Peyer's patch (tissue), 4 donors: ENCODE data around the gene CD226. TPM values are rescaled to one million over a fixed set of nuclear protein-coding genes. Genes with fewer than 3 reads are reported as not detected.

Source experiments
- DNase-seq, 3 donors: peaks; one replicate each; pipeline ENCODE4 v3.0.0-alpha.2; 2017 to 2019
- H3K27ac ChIP-seq, 4 donors: fragments of 200-600 bp; sonication (generic); one replicate each; pipeline ENCODE4 v1.5.1; 2016 to 2019
- H3K27me3 ChIP-seq, 2 donors: fragments of 200-600 bp; sonication (generic); one replicate each; pipeline ENCODE4 v1.5.1; 2019
- H3K36me3 ChIP-seq, 3 donors: fragments of 200-600 bp; sonication (generic); one replicate each; pipeline ENCODE4 v1.5.1; 2016 to 2019
- H3K4me1 ChIP-seq, 4 donors: fragments of 200-600 bp; sonication (generic); one replicate each; pipeline ENCODE4 v1.5.1; 2016 to 2019
- H3K4me3 ChIP-seq, 4 donors: fragments of 200-600 bp; sonication (generic); 1 replicate in 3 of 4; 2 replicates in 1 of 4; pipeline ENCODE4 v1.5.1; 2016 to 2019; ENCODE audit warnings: mild to moderate bottlenecking in 1 of 4
- H3K9me3 ChIP-seq, 4 donors: fragments of 200-600 bp; sonication (generic); one replicate each; pipeline ENCODE4 v1.5.1; 2016 to 2019; ENCODE audit warnings: mild to moderate bottlenecking in 1 of 4
- POLR2A ChIP-seq, 2 donors: fragments of 450-650 bp; IDR thresholded peaks; one replicate each; pipeline ENCODE4 v1.5.1; 2017; ENCODE audit warnings: antibody characterized with exemption in 2 of 2, mild to moderate bottlenecking in 2 of 2, moderate library complexity in 2 of 2
- total RNA-seq, 4 donors: library from RNA; depleted of rRNA; stranded (reverse); fragments of >200 nt; gene quantifications; one replicate each; pipeline ENCODE4 v1.1.0, GENCODE V29; 2016
- TF ChIP-seq, protein P1 (sequence below), 6 experiments: fragments of 450-650 bp in 4 of 6; fragments of 200-600 bp in 2 of 6; sonication (generic) in 1 of 6; IDR thresholded peaks; one replicate each; pipeline ENCODE4 v1.5.1; 2017 to 2019; ENCODE audit warnings: antibody characterized with exemption in 6 of 6, mild to moderate bottlenecking in 3 of 6, moderate library complexity in 1 of 6

CD226 gene
- total RNA-seq, 4 donors from 2014 or later: 0.66 to 10.7 (median 3.3) TPM

DNA sequence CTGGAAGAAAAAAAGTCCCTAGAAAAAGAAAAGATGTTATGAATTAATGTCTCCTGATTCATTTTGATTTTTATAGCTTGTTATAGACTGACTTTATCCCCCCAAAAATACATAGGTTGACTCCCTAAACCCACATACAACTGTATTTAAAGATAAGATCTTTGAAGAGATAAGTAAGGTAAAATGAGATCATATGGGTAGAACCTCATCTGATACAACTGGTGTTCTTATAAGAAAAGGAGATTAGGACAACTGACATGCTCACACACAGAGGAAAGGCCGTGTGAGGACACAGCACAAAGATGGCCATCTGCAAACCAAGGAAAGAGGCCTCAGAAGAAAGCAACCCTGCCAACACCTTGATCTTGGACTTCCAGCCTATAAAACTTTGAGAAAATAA, 117.5 kb downstream of the CD226 start:
- no peaks in the 10 kb centered on the region for H3K27me3 ChIP-seq
- H3K27ac ChIP-seq: no peak overlapping the region
- no peak for DNase-seq
- H3K4me3 ChIP-seq: no peak overlapping the region
- H3K4me1 ChIP-seq: no peaks in the 10 kb centered on the region
- no peak for TF ChIP-seq POLR2A (IDR thresholded peaks at IDR 0.05)
- TF ChIP-seq, protein P1, sequence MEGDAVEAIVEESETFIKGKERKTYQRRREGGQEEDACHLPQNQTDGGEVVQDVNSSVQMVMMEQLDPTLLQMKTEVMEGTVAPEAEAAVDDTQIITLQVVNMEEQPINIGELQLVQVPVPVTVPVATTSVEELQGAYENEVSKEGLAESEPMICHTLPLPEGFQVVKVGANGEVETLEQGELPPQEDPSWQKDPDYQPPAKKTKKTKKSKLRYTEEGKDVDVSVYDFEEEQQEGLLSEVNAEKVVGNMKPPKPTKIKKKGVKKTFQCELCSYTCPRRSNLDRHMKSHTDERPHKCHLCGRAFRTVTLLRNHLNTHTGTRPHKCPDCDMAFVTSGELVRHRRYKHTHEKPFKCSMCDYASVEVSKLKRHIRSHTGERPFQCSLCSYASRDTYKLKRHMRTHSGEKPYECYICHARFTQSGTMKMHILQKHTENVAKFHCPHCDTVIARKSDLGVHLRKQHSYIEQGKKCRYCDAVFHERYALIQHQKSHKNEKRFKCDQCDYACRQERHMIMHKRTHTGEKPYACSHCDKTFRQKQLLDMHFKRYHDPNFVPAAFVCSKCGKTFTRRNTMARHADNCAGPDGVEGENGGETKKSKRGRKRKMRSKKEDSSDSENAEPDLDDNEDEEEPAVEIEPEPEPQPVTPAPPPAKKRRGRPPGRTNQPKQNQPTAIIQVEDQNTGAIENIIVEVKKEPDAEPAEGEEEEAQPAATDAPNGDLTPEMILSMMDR (IDR thresholded peaks at IDR 0.05): no peak
- H3K36me3 ChIP-seq: no peaks in the 10 kb centered on the region
- no peaks in the 10 kb centered on the region for H3K9me3 ChIP-seq

DNA sequence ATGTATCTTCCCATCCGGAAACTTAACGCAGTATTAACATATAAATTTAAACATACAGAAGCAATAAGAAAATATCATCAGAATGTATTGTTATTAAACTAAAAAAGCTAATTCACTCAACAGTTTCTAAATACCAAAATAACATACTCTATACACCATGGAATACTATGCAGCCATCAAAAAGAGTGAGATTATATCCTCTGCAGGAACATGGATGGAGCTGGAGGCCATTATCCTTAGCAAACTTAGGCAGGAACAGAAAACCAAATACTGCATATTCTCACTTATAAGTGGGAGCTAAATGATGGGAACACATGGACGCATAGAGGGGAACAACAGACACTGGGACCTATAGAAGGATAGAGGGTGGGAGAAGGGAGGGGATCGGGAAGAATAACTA, 127.1 kb downstream of the CD226 start:
- Histone ChIP-seq H3K27ac (no peak overlapping the region), H3K4me3 (no peak overlapping the region), H3K27me3 (no peaks in the 10 kb centered on the region), H3K9me3 (no peaks in the 10 kb centered on the region), H3K36me3 (no peaks in the 10 kb centered on the region), H3K4me1 (no peaks in the 10 kb centered on the region)
- TF ChIP-seq, protein P1 (IDR thresholded peaks at IDR 0.05): no peak
- TF ChIP-seq POLR2A (IDR thresholded peaks at IDR 0.05): no peak
- no peak for DNase-seq

DNA sequence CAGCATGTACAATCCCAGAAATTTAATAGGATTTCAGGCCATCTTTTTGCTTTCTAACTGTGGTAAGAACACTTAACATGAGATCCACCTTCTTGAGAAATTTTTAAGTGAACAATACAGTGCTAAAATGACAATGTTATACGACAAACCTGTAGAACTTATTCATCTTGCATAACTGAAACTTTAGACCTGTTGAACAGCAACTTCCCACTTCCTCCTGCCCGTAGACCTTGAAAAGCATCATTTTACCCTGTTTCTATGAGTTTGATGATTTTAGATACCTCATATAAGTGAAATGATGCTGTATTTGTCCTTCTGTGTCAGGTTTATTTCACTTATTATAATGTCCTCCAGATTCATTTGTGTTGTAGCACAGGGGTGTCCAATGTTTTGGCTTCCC, 128.2 kb downstream of the CD226 start:
- no peak overlapping the region for H3K27ac ChIP-seq

DNA sequence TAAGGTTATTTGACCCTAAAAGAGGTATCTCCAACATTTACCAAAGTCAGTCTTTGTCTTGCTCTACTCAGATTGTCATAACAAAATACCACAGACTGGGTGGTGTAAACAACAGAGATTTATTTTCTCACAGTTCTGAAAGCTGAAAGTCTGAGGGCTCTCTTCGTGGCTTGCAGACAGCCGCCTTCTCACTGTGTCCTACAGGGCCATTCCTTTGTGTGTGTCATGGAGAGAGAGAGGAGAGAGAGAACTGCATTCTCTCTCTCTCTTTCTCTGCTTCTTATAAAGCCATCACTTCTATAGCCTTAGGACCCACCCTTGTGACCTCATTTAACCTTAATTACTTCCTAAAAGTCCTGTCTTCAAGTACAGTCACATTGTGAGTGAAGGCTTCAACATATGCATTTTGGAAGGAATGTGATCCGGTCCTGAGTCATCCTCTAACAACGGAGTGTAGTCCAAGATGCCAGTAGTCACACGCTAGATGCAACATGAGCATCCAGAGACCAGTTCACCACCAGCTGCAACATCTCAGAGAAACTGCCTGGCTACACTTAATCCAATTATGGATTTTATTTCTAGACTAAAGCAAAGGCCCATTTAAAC, 130.2 kb downstream of the CD226 start:
- Histone ChIP-seq H3K4me1 (no peaks in the 10 kb centered on the region), H3K27me3 (no peaks in the 10 kb centered on the region), H3K27ac (no peak overlapping the region), H3K36me3 (no peaks in the 10 kb centered on the region), H3K4me3 (no peak overlapping the region), H3K9me3 (no peaks in the 10 kb centered on the region)
- DNase-seq: no peak
- TF ChIP-seq POLR2A (IDR thresholded peaks at IDR 0.05): no peak
- TF ChIP-seq, protein P1 (IDR thresholded peaks at IDR 0.05): no peak

More for the DNA sequence above, 128.2 kb downstream of the CD226 start:
- Histone ChIP-seq H3K9me3 (no peaks in the 10 kb centered on the region), H3K4me1 (no peaks in the 10 kb centered on the region), H3K27me3 (no peaks in the 10 kb centered on the region), H3K36me3 (no peaks in the 10 kb centered on the region), H3K4me3 (no peak overlapping the region)
- DNase-seq: no peak
- TF ChIP-seq POLR2A (IDR thresholded peaks at IDR 0.05): no peak
- TF ChIP-seq, protein P1 (IDR thresholded peaks at IDR 0.05): no peak

DNA sequence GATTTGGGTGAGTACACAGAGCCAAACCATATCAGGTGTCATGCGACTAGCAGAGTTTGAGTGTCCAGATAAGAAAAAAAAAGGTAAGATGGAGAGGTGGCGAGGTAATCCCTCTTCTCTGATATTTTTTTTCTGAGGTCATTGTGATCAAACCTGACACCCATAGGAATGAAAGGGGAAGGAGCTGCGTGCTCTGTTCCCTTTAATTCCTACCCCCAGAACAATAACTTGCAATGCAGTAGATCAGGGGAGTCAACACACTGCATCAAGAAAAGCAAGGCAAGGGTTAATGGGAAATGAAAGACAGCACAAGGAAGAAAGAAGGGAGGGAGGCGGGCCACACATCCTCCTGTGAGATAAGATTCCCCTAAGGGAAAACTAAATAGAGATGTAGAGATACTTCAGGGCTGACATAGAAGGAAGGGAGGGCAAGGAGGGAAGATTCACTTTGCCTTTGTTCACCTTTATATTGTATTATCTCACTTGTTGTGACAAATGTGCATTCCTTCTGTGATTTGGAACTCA, 132.8 kb downstream of the CD226 start:
- DNase-seq: no peak
- TF ChIP-seq POLR2A (IDR thresholded peaks at IDR 0.05): no peak
- TF ChIP-seq, protein P1 (IDR thresholded peaks at IDR 0.05): no peak
- H3K27me3 ChIP-seq: no peaks in the 10 kb centered on the region
- H3K4me3 ChIP-seq: no peak overlapping the region
- no peaks in the 10 kb centered on the region for H3K36me3 ChIP-seq
- H3K4me1 ChIP-seq: no peaks in the 10 kb centered on the region
- no peak overlapping the region for H3K27ac ChIP-seq
- H3K9me3 ChIP-seq: no peaks in the 10 kb centered on the region
